GM19238 (cell line): ENCODE results near the gene COG2.
A peak's percentile ranks its signal among the peaks of the same experiment; 100 is the strongest.
"Not testable (repeated sequence)": the region's sequence is repeated elsewhere in the genome, so short reads cannot be mapped to it uniquely, and the experiment has no call there.

ENCODE experiments used
- DNase-seq: peaks from one replicate; pipeline ENCODE4 v3.0.0; 2011; ENCODE audit warnings: low spot score; ENCODE audit not compliant: insufficient read length

Gene COG2

DNA sequence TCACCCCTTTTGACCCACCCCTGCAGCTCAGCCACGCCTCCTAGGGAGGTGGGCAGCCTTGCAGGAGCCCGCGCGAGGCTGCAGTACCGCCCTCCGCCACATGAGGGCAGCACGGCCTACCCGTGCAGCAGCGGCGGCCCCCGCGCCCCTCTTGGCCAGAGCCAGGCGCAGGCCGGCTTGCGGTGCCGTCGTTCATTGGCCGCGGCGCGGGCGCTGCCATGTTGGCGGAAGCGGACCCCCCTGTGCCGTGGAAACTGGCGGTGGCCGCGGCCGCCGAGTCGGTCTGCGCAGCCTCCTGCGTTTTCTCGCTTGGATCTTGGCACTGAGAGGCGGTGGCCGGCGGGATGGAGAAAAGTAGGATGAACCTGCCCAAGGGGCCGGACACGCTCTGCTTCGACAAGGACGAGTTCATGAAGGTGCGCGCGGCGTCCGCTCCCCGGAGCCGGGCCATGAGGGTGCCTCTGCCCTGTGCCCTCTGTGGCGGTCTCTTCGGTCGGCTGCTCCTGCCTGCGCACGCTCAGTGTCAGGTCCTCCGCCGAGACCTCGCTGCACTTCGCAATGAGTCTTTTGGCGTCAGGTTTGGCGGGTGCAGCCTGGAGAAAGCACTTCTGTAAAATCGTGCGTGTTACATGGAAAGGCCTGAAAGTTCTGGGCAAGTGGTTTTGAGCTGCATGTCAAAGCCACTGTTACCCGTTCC is at the start of gene COG2:
TSS of gene COG2 (plus strand) at position 219 of the 697 bp plus-strand sequence. CDS start at position 345, 126 bp downstream.
- peak; percentile 93 for DNase-seq

DNA sequence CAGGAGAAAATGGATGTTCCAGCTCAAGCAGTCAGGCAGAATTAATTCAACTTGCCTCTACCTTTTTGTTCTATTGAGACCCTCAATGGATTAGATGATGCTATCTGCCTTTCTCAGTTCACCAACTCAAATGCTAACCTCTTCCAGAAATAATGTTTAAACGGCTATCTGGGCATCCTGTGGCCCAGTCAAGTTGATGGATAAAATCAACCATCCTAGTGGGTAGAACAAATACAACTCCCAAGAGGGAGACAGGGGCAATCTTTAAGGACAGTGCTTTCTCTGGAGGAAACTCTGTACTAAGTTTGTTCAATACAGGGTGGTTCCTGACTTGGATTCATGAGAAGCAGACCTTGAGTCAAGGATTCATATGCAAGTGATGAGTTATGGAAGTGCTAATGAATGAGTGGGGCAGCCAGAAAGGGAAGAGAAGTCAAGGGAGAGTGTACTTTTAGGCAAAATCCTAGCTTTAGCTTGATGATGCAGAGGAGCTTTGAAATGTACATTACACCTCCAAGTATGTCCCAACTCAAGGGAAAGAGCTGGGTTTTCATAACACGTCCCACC is 49.4 kb upstream of the COG2 start:
- no peak for DNase-seq

- no peak for DNase-seq
These were observed 48.0 kb upstream of the COG2 start for GRCh38 chr1:230594214-230594773.

DNA sequence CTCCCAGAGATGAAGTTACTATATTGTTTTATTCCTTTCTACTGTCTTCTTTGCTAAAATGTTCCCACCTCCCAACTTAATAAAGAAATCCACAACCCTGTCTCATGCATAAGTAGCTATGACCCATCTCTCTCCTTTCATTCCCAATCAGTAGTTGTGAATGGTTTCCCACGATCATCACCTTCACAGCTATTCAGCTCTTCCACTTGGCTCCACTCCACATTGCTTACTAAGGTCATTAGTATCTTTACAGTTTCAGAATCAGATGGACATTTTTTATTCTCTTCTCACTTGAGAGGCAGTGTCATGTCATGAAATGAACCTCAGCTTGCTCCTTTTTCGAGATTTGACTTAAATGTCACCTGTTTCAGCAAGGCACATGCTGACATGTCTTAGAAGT is 47.1 kb upstream of the COG2 start:
- DNase-seq, result no peak

- DNase-seq, result no peak
These were observed 46.0 kb upstream of the COG2 start for GRCh38 chr1:230596306-230596705.

- DNase-seq, result no peak
These were observed 43.5 kb upstream of the COG2 start for GRCh38 chr1:230598745-230599144.

DNA sequence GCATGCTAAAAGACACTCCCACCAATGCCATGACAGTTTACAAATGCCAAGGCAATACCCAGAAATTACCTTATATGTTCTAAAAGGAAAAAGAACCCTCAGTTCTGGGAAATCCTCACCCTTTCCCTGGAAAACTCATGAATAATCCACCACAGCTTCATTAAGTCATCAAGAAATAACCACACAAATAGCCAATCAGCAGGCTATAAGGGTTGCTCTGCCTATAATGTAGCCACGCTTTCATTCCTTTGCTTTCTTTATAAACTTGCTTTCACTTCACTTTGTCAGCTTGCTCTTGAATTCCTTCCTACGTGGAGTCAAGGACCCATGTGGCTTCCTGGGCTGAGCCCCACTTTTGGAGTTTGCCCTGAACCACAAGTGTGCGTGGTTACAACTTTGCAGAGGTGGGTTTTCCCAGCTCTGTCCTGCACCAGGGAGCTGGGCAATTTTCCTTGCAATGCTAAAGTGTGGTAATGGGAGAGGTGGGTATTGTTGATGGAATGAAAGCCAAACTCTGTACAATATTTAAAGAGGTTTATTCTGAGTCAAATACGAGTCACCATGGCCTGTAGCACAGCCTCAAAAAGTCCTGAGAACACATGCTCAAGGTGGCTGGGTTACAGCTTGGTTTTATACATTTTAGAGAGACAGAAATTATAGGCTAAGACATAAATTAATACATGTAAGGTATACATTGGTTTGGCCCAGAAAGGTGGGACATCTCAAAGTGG is 42.2 kb upstream of the COG2 start:
- no peak for DNase-seq

DNA sequence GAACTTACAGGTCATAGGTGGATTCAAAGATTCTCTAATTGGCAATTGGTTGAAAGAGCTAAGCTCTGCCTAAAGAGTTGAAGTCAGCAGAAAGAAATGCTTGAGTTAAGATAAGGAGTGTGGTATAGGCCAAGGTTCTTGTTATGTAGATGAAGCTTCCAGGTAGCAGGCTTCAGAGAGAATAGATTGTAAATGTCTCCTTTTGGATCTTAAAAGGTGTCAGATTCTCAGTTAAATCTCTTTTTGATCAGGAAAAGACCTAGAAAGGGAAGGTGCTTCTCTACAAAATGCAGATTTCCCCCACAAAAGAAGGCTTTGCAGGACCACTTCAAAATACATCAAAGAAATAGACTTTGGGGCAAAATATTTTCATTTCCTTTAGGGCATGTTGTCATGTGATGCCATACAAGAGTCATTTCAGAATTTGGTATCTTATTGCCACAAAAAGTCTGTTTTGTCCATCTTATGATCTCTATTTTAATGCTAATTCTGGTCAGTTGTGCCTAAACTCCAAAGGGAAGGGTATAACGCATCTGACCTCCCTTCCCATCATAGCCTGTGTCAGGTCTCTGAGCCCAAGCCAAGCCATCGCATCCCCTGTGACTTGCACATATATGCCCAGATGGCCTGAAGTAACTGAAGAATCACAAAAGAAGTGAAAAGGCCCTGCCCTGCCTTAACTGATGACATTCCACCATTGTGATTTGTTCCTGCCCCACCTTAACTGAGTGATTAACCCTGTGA is 41.5 kb upstream of the COG2 start:
- not testable (repeated sequence) for DNase-seq

GRCh38 chr1:230609208-230609607 is 33.1 kb upstream of the COG2 start:
- DNase-seq, result no peak

DNA sequence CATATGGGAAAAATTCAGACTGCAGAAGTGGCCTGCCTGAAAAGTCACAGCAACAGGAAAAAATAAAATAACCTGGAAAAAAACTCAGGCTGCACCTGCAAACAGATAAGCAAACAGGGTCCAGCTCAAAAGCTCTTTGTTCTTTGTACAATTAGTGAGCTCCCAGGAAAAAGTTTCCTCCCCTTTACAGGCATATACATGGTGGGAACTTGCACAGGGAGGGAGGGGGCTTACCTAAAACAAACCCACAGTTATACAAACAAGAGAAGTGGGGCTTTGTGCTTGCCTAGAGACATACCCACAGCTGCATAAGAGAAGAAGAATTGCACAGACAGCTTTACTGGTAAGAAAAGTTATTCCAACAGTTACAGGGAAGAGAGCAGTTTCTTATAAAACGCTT is 31.7 kb upstream of the COG2 start:
- no peak for DNase-seq

- DNase-seq, result no peak
These were observed 31.0 kb upstream of the COG2 start for GRCh38 chr1:230611128-230611877.

- DNase-seq, result no peak
These were observed 30.4 kb upstream of the COG2 start for GRCh38 chr1:230611878-230612235.

DNA sequence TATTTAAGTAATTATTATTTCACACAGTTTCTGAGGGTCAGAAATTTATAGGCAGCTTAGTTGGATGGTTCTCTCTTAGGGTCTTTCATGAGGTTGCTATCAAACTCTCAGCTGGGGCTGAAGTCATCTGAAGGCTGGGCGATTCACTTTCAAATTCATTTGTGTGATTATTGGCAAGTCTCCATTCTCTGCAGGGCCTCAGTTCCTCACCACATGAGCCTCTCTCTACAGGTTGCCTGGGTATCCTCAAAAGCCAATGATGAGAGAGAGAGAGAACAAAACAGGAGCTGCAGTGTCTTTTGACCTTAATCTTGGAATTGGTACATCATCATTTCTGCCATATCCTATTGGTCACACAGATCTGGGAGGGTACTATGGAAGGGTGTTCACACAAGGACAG is 29.6 kb upstream of the COG2 start:
- DNase-seq, result no peak

DNA sequence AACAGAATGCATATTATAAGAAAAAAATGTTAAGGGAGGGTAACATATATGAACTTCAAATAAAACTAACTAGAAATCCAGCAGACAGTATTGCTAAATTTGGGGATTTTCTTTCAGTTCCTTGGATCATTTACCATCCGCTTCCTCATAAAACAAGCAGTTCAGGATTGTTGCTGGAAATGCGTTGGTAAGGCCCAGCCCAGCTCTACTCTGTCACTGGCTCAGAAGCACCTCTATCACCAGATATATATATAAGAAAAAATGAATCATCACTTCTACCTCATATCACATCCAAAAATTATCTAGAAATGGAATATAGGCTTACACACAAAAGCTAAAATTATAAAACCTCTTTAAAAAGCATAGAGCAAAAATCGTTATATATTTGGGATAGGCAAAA is 28.2 kb upstream of the COG2 start:
- no peak for DNase-seq

DNA sequence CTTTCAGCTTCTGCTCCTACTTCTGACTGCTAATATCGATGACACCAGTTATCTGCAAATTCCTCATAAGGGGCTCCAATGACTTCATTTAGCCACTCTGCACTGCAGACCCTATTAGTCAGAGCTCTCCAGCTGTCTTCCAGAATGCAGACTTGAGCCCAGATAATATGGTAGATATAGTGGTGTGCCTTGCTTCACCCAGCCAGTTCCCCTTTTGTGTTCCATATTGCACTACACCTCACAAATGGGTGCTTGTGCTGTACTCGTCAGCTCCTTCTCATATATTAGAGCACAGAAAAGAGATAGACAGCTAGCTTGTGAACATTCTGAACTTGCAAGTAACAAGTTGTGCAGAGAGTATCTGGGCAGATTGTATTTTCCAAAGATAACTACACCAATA is 23.7 kb upstream of the COG2 start:
- no peak for DNase-seq

- no peak for DNase-seq
These were observed 21.5 kb upstream of the COG2 start for GRCh38 chr1:230620649-230621323.

DNA sequence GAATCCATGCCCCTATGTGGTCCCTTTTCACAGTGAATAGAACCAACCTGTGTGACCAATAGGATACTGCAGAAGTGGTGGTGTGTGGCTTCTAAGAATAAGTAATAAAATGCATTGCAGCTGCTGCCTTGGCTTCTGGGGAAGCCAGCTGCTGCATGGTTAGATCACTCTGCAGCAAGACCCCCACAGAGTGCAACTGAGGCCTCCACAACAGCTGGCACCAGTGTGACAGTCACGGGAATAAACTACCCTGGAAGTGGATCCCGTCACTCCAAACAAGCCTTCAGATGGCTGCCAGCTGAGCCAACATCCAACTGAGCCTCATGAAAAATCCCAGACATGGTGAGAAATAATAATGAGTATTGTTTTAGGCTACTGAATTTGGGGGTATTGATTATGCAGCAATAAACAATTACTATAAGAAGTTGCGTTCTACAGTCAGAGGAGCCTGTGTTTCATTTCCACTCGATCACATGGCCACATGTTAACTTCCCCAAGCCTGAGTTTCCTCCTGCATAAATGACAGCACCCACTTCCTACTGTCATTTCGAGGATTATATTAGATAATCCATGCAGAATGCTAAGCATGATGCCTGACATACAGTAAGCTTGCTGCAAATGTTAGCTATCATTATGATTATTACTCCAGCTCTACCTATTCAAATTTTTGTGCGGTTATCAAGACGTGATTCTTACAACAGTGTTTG is 20.8 kb upstream of the COG2 start:
- DNase-seq, result no peak

- DNase-seq, result no peak
These were observed 20.1 kb upstream of the COG2 start for GRCh38 chr1:230622151-230622550.

DNA sequence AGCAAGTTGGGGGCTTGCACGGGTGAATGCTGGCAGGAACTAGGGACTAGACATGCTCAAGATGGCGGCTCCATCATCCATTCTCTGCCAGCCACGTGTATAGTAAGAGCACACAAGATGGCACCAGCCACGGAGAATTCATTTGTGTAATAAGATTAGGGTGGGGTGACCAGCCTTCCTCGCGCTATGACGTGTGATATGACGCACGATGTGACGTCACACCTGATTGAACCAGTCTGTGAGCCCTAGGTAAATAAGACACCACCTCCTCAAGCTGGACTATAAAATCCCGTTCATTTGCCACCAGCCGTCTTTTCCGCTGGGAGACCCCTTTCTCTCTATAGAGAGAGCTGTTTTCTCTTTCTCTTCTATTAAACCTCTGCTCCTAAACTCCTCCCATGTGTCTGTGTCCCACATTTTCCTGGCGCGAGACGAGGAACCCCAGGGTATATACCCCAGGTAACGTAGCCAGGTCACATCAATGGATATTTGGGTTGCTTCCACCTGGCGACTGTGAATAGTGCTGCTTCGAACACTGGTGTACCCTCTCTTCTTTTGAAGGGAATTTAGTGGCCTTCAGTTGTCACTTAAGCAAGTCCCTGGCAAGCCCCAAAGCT is 18.1 kb upstream of the COG2 start:
- DNase-seq, result no peak
